Fibroblast of lung (primary cell): ENCODE results near the gene NOTCH2. TPM values are rescaled to one million over a fixed set of nuclear protein-coding genes. Genes with fewer than 3 reads are reported as not detected.
"Not testable (repeated sequence)": the region's sequence is repeated elsewhere in the genome, so short reads cannot be mapped to it uniquely, and the experiment has no call there.

ENCODE experiments used
- DNase-seq, 2 donors: peaks; one replicate each; pipeline versions ENCODE4 v3.0.0 to v3.0.0-alpha.2; 2010; ENCODE audit warnings: low read depth in 2 of 2
- H2AFZ ChIP-seq: 2 replicates; pipeline ENCODE4 v1.5.1; 2012; ENCODE audit warnings: low read length, control low read depth, inconsistent platforms
- H3K27ac ChIP-seq: 2 replicates; pipeline ENCODE4 v1.5.1; 2011; ENCODE audit warnings: low read length, control low read depth; ENCODE audit not compliant: insufficient read depth
- H3K27me3 ChIP-seq: 2 replicates; pipeline ENCODE4 v1.5.1; 2011; ENCODE audit warnings: mild to moderate bottlenecking, low read length; ENCODE audit not compliant: control insufficient read depth, insufficient read depth
- H3K36me3 ChIP-seq: 2 replicates; pipeline ENCODE4 v1.5.1; 2011; ENCODE audit warnings: low read length; ENCODE audit not compliant: control insufficient read depth, insufficient read depth
- H3K4me1 ChIP-seq: 2 replicates; pipeline ENCODE4 v1.5.1; 2011; ENCODE audit warnings: low read length; ENCODE audit not compliant: control insufficient read depth, insufficient read depth; ENCODE audit errors: extremely low read depth
- H3K4me2 ChIP-seq: 2 replicates; pipeline ENCODE4 v1.5.1; 2011; ENCODE audit warnings: low read length, control low read depth; ENCODE audit not compliant: insufficient read depth; ENCODE audit errors: extremely low read depth
- H3K4me3 ChIP-seq, 4 experiments: fragments of 200-600 bp in 1 of 4; sonication (generic) in 1 of 4; replicated peaks in 1 of 4; 2 replicates each; pipeline ENCODE4 v1.5.1; 2011 to 2016; ENCODE audit warnings: low read length in 4 of 4, low read depth in 3 of 4, mild to moderate bottlenecking in 3 of 4, control low read depth in 2 of 4, inconsistent platforms in 1 of 4, mixed read lengths in 1 of 4; ENCODE audit not compliant: insufficient read depth in 1 of 4; ENCODE audit errors: control extremely low read depth in 1 of 4
- H3K79me2 ChIP-seq: 2 replicates; pipeline ENCODE4 v1.5.1; 2012; ENCODE audit warnings: mild to moderate bottlenecking, low read length, inconsistent platforms; ENCODE audit not compliant: control insufficient read depth, insufficient read depth
- H3K9ac ChIP-seq: 2 replicates; pipeline ENCODE4 v1.5.1; 2011; ENCODE audit warnings: mild to moderate bottlenecking, low read length, control low read depth; ENCODE audit not compliant: insufficient read depth
- H3K9me3 ChIP-seq: 2 replicates; pipeline ENCODE4 v1.5.1; 2012; ENCODE audit warnings: low read depth, low read length; ENCODE audit not compliant: control insufficient read depth, insufficient read depth
- H4K20me1 ChIP-seq: 2 replicates; pipeline ENCODE4 v1.5.1; 2011; ENCODE audit warnings: low read length; ENCODE audit not compliant: control insufficient read depth, insufficient read depth; ENCODE audit errors: extremely low read depth
- polyA minus RNA-seq: library from RNA; depleted of rRNA, polyadenylated mRNA; stranded (reverse); fragments of >200 nt; gene quantifications from 2 replicates; pipeline ENCODE4 v1.2.3, GENCODE V29; 2011; ENCODE audit warnings: low replicate concordance
- polyA plus RNA-seq, 2 donors: library from polyadenylated mRNA; depleted of rRNA in 1 of 2; stranded (reverse) in 1 of 2; unstranded in 1 of 2; fragments of >200 nt; gene quantifications; 2 replicates each; pipeline ENCODE4 v1.2.1, GENCODE V29; 2011 to 2012; ENCODE audit warnings: missing spikeins in 1 of 2
- total RNA-seq: library from RNA; depleted of rRNA; stranded (reverse); fragments of >200 nt; gene quantifications from 2 replicates; pipeline ENCODE4 v1.2.1, GENCODE V29; 2014

The NOTCH2 gene
- 129 and 204 TPM in 2 replicates for total RNA-seq
- polyA plus RNA-seq = 61.6 and 86.3 TPM in 2 replicates
- polyA plus RNA-seq (2012) = 43.6 and 75.9 TPM in 2 replicates
- polyA minus RNA-seq = 468 and 563 TPM in 2 replicates

GRCh38 chr1:120069067-120069919, at the start of gene NOTCH2:
TSS of gene NOTCH2 (minus strand) at chr1:120069662. CDS start at chr1:120069406, 256 bp downstream.
- H3K36me3 ChIP-seq, H3K27me3 ChIP-seq, H3K4me2 ChIP-seq, H4K20me1 ChIP-seq, H3K9me3 ChIP-seq, H2AFZ ChIP-seq, H3K4me1 ChIP-seq: not testable (repeated sequence)
- H3K79me2 ChIP-seq = peaks cover 12% of the 10 kb centered on the region
- H3K4me3 ChIP-seq = peak within 1 kb of the TSS; percentile 27 to 56 (median 32)
- peak within 1 kb of the TSS; percentile 53 for H3K9ac ChIP-seq
- peak; percentile 19 to 31 for DNase-seq
- H3K27ac ChIP-seq = peak within 1 kb of the TSS; percentile 14

- not testable (repeated sequence) for H4K20me1 ChIP-seq, H3K4me1 ChIP-seq, H2AFZ ChIP-seq, H3K4me2 ChIP-seq, H3K27me3 ChIP-seq, H3K27ac ChIP-seq, H3K4me3 ChIP-seq, H3K36me3 ChIP-seq, H3K79me2 ChIP-seq, H3K9ac ChIP-seq, H3K9me3 ChIP-seq
- DNase-seq = peak; percentile 47 to 65
Measured at GRCh38 chr1:120117371-120118177, 48.1 kb upstream of the NOTCH2 start.

GRCh38 chr1:120116094-120116493, 46.6 kb upstream of the NOTCH2 start:
- not testable (repeated sequence) for H3K27me3 ChIP-seq, H4K20me1 ChIP-seq, H3K4me1 ChIP-seq, H3K79me2 ChIP-seq, H3K9ac ChIP-seq, H3K36me3 ChIP-seq, H2AFZ ChIP-seq, H3K4me3 ChIP-seq, H3K27ac ChIP-seq, H3K9me3 ChIP-seq, H3K4me2 ChIP-seq
- DNase-seq = peak in 1 of 2 donors; percentile 36

DNA sequence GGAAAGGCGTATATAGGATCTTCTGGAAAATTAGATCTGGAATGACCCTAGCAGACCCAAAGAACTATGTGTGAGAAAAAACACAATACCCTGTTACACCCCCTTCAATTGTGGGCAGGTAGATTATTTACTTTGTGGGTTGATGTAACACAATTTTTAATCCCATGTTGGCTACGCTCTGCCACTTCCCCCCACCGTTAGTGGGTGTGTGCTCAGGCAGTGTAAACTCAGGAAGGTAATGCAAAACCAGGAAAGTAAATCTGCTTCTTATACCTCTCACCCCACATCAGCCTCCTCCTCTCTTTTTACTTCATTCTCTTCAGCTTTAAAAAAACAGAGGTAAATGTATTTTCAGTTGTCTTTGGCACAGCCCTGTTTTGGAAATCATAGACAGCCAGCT, 43.7 kb upstream of the NOTCH2 start:
- H3K79me2 ChIP-seq, DNase-seq, H2AFZ ChIP-seq, H4K20me1 ChIP-seq, H3K4me3 ChIP-seq, H3K27ac ChIP-seq, H3K36me3 ChIP-seq, H3K9ac ChIP-seq, H3K27me3 ChIP-seq, H3K4me2 ChIP-seq, H3K9me3 ChIP-seq, H3K4me1 ChIP-seq: not testable (repeated sequence)

GRCh38 chr1:120112212-120112611, 42.8 kb upstream of the NOTCH2 start:
- not testable (repeated sequence) for H3K36me3 ChIP-seq, H2AFZ ChIP-seq

GRCh38 chr1:120111771-120112170, 42.3 kb upstream of the NOTCH2 start:
- not testable (repeated sequence) for DNase-seq, H3K4me2 ChIP-seq, H2AFZ ChIP-seq, H3K4me3 ChIP-seq, H3K27ac ChIP-seq, H3K27me3 ChIP-seq, H3K4me1 ChIP-seq, H3K9me3 ChIP-seq, H3K9ac ChIP-seq, H3K36me3 ChIP-seq, H4K20me1 ChIP-seq, H3K79me2 ChIP-seq

More at GRCh38 chr1:120112212-120112611, 42.8 kb upstream of the NOTCH2 start:
- H3K9me3 ChIP-seq, H3K9ac ChIP-seq, H3K4me2 ChIP-seq, H3K4me1 ChIP-seq, H3K4me3 ChIP-seq, H3K27ac ChIP-seq, H4K20me1 ChIP-seq, H3K27me3 ChIP-seq, H3K79me2 ChIP-seq: not testable (repeated sequence)
- DNase-seq = peak in 1 of 2 donors; percentile 50
